ENCODE results near the gene CERCAM.
A peak's percentile ranks its signal among the peaks of the same experiment; 100 is the strongest.

Gene CERCAM

DNA sequence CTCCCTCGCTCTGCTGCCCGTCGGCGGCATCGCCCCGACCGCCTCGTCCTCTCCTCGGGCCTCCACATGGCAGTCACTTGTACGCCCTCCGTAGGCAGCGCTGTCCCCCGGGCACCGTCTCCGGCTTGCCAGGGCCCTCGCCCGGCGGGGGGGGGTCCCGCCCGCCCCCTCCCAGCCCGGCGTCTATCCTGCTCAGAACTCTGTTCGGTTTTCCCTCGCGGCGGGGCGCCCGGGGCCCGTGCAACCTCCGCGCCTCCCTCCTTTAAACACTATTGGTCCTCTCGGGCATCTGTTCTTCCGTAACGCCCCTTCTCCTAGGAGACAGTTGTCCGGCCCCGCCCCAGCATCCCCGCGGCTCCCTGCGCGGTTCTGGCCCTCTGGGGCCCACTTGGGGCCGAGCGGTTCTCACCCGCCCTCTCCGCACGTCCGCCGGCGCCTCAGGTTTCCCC, 36.0 kb downstream of the CERCAM start:
- DNase-seq (ENCODE audit: low read depth, low spot score) = peak; percentile 76

- peak; percentile 42 for DNase-seq (ENCODE audit: low read depth, low spot score)
Observed at GRCh38 chr9:128457207-128457606, 36.5 kb downstream of the CERCAM start.

DNA sequence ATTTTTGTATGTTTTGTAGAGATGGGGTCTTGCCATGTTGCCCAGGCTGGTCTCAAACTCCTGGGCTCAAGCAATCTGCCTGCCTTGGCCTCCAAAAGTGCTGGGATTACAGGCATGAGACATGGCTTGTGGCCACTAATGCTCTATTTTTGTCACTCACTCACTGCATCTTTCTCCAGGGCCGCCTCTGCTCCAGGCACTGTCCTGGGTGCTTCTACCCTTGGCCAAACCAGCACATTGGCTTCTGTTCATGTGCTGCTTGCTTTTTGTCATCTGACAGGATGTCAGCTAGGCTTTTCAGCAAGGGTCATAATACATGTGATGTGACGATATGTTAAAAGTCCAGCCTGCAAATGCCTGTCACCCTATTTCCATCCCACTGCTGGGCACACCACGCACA, 38.4 kb downstream of the CERCAM start:
- no peak for DNase-seq (ENCODE audit: low read depth, low spot score)

- DNase-seq (ENCODE audit: low read depth, low spot score) = no peak
Observed at GRCh38 chr9:128469070-128469469, 48.4 kb downstream of the CERCAM start.

DNA sequence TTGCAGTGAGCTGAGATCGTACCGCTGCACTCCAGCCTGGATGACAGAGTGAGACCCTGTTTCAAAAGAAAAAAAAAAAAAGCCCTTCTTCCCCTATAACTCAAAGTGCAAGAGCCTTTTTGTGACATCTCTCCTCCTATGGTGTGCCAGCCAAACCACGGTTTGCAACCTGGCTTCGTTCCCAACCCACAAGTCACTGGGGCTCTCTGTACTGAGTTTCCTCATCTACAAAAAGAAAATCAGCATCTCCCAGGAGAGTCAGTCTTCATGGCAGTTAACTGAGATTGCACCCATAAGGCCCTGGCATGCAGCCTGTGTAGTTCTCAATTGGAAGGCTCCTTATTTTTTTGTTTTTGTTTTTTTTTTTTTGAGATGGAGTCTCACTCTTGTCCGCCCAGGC, 49.9 kb downstream of the CERCAM start:
- DNase-seq (ENCODE audit: low read depth, low spot score) = no peak

GRCh38 chr9:128473104-128473503, 52.4 kb downstream of the CERCAM start:
- no peak for DNase-seq (ENCODE audit: low read depth, low spot score)

- no peak for DNase-seq (ENCODE audit: low read depth, low spot score)
Observed at GRCh38 chr9:128475867-128476266, 55.2 kb downstream of the CERCAM start.

GRCh38 chr9:128479262-128479661, 58.6 kb downstream of the CERCAM start:
- no peak for DNase-seq (ENCODE audit: low read depth, low spot score)

GRCh38 chr9:128481561-128481960, 60.9 kb downstream of the CERCAM start:
- DNase-seq (ENCODE audit: low read depth, low spot score) = no peak

GRCh38 chr9:128482186-128482585, 61.5 kb downstream of the CERCAM start:
- no peak for DNase-seq (ENCODE audit: low read depth, low spot score)

DNA sequence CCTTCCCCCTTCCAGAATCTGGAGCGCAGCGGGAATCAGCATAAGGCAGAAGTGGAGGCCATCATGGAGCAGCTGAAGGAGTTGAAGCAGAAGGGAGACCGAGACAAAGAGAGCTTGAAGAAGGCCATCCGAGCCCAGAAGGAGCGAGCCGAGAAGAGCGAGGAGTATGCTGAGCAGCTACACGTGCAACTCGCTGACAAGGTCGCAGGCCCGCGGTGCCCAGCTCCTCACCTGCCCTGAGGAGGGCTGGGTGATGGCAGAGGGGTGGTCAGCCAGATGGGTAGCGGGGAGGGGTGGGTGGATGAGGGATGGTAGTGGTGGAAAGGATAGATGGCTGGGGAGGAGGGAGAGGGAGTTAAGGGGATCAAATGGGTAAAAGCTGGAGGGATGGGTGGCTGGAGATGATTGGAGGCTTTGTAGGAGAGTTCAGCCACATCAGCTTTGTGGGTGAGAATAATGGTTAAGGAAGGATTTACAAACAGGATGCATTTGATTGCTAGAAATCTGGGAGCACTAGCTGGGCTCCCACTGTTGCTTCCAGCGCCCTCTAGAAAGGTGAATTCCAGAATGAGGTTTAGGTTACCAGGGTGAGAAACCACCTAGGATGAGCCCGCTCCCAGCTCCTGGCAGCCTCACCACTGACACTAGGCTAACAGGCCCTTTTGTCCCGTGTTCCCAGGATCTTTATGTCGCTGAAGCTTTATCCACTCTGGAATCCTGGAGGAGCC, 64.2 kb downstream of the CERCAM start:
- no peak for DNase-seq (ENCODE audit: low read depth, low spot score)

- no peak for DNase-seq (ENCODE audit: low read depth, low spot score)
Observed at GRCh38 chr9:128485414-128485855, 64.8 kb downstream of the CERCAM start.

GRCh38 chr9:128486201-128486600, 65.5 kb downstream of the CERCAM start:
- no peak for DNase-seq (ENCODE audit: low read depth, low spot score)
